T-helper 2 cell treated with Interferon-gamma antibody and Interleukin-4, amounts not matched to agents 5 μg/mL and 100 μg/mL, for 36 hours (primary cell): Measurements from ENCODE around the gene FOCAD.

Experiments used
- DNase-seq: peaks from one replicate; pipeline ENCODE4 v3.0.0; 2021; ENCODE audit warnings: low spot score
- H3K27ac Mint-ChIP-seq: one replicate; pipeline ENCODE4 v1.8.0; 2021; ENCODE audit warnings: mild to moderate bottlenecking, mixed read lengths
- H3K27me3 Mint-ChIP-seq: one replicate; pipeline ENCODE4 v1.8.0; 2021; ENCODE audit warnings: low read depth, mixed read lengths
- H3K36me3 Mint-ChIP-seq: one replicate; pipeline ENCODE4 v1.8.0; 2021; ENCODE audit warnings: low read depth, mixed read lengths
- H3K4me1 Mint-ChIP-seq: one replicate; pipeline ENCODE4 v1.8.0; 2021; ENCODE audit warnings: low read depth, mixed read lengths
- H3K4me3 Mint-ChIP-seq: one replicate; pipeline ENCODE4 v1.8.0; 2022; ENCODE audit warnings: mild to moderate bottlenecking, moderate library complexity, mixed read lengths
- H3K9me3 Mint-ChIP-seq: one replicate; pipeline ENCODE4 v1.8.0; 2021; ENCODE audit warnings: mixed read lengths

Gene FOCAD

DNA sequence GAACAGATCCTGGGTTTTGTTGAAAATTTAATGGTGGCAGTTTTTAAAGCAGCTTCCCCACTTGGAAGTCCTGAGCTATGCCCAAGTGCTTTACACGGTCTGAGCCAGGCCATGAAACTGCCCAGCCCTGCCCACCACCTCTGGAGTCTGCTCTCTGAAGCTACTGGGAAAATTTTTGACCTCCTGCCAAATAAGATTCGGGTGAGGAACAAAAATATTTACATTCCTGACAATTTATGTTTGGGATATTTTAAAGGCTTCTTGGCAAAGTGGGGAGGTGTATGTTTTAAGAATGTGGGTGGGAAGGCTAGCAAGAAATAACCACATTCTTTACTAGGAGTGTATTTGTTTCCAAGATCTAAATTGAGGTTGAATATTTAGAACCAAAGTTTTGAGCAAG, 297.4 kb downstream of the FOCAD start:
- Mint-ChIP-seq H3K27ac (no peak overlapping the region), H3K36me3 (peaks cover 22% of the 10 kb centered on the region), H3K27me3 (no peaks in the 10 kb centered on the region), H3K9me3 (no peaks in the 10 kb centered on the region), H3K4me3 (no peak overlapping the region), H3K4me1 (no peaks in the 10 kb centered on the region)
- no peak for DNase-seq

DNA sequence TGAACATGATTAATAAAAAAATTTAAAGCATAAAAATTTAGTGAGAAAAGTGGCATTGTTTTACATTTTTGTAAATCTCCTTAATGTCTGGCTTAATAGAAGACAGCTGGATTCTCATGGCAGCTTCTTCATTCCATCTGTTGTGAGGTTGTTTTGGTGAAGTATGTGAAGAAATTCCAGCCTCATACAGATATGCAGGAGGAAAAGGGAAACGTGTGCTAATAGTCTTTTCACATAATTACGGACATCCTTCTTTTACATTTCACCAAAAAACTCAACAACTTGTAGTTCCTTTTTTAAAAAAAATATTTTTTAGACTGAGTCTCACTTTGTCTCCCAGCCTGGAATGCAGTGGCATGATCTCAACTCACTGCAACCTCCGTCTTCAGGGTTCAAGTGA, 300.4 kb downstream of the FOCAD start:
- H3K36me3 Mint-ChIP-seq: peaks cover 14% of the 10 kb centered on the region

DNA sequence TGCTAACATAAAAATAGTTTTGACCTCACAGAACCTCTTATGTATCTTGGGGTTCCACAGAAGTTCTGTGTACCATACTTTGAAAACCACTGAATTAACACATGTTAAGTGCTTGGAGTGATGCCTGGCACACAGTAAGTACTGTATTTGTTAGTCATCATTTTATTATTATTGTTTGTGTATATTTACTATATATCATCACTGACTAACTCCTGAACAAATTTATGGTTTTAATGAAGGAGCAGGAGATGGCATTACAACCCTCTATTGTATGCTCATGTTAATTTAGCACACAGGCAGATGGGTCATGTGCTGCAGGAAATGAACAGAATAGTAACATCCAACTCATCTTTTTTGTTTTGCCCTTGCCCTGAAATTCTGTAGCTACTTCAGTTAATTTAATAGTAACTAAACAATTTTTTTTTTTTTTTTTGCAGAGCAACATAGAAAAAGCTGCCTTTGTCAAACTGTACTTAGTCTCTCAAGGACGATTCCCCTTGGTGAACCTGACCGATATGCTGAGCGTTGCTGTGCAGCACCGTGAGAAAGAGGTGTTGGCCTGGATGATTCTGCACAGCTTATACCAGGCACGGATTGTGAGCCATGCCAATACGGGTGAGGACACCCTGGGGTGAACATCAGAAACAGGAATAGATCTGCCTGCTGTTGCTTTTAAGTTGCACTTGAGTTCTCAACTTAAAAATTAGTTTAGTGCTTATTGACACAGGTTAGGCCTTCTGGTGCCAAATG, 302.0 kb downstream of the FOCAD start:
- H3K36me3 Mint-ChIP-seq: peaks cover 24% of the 10 kb centered on the region
- H3K4me1 Mint-ChIP-seq: no peaks in the 10 kb centered on the region
- no peak for DNase-seq
- H3K9me3 Mint-ChIP-seq: no peaks in the 10 kb centered on the region
- no peaks in the 10 kb centered on the region for H3K27me3 Mint-ChIP-seq
- no peak overlapping the region for H3K4me3 Mint-ChIP-seq
- H3K27ac Mint-ChIP-seq: no peak overlapping the region

More for the DNA sequence above, 300.4 kb downstream of the FOCAD start:
- H3K27ac Mint-ChIP-seq: no peak overlapping the region
- DNase-seq: no peak
- no peaks in the 10 kb centered on the region for H3K4me1 Mint-ChIP-seq
- H3K4me3 Mint-ChIP-seq: no peak overlapping the region
- H3K27me3 Mint-ChIP-seq: no peaks in the 10 kb centered on the region
- no peaks in the 10 kb centered on the region for H3K9me3 Mint-ChIP-seq

DNA sequence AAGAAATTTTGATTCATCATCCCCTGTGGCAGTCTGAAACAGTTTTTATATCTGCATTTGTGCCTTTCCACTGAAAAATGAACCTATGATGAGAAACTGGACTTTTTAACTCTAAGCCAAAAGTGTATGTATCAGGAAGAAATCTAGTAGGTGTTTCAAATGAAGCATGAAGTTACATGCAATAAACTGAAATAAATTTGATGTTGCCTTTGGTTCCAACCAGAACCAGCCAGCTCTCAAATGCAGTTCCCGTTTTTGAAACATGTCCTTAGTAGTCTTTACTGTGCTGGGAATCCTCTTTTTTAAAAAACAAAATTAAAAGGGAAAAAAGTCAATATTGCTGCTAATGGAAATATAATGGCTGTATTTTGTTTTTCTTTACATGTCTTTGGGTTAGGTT, 303.5 kb downstream of the FOCAD start:
- H3K9me3 Mint-ChIP-seq: no peaks in the 10 kb centered on the region
- no peak overlapping the region for H3K27ac Mint-ChIP-seq
- H3K4me3 Mint-ChIP-seq: no peak overlapping the region
- H3K36me3 Mint-ChIP-seq: peaks cover 20% of the 10 kb centered on the region
- no peaks in the 10 kb centered on the region for H3K4me1 Mint-ChIP-seq
- DNase-seq: no peak
- no peaks in the 10 kb centered on the region for H3K27me3 Mint-ChIP-seq

DNA sequence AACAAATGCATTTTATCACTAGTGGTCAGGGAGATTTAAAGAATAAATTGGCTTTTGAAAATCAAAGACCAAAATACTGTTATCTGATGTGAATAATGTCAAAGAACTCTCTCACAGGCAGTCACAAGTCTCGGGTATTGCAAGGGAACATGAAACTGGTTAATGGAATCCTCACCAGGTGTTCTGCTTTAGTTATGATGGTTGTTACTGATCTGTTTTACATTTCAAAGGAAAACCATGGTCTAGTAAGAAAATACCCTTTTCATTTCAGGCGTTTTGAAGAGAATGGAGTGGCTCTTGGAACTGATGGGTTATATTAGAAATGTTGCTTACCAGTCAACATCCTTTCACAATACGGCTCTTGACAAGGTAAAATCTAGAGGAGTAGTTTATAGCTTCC, 304.0 kb downstream of the FOCAD start:
- Mint-ChIP-seq H3K36me3 (peaks cover 16% of the 10 kb centered on the region), H3K4me1 (no peaks in the 10 kb centered on the region), H3K9me3 (no peaks in the 10 kb centered on the region), H3K4me3 (no peak overlapping the region), H3K27me3 (no peaks in the 10 kb centered on the region), H3K27ac (no peak overlapping the region)
- DNase-seq: no peak

DNA sequence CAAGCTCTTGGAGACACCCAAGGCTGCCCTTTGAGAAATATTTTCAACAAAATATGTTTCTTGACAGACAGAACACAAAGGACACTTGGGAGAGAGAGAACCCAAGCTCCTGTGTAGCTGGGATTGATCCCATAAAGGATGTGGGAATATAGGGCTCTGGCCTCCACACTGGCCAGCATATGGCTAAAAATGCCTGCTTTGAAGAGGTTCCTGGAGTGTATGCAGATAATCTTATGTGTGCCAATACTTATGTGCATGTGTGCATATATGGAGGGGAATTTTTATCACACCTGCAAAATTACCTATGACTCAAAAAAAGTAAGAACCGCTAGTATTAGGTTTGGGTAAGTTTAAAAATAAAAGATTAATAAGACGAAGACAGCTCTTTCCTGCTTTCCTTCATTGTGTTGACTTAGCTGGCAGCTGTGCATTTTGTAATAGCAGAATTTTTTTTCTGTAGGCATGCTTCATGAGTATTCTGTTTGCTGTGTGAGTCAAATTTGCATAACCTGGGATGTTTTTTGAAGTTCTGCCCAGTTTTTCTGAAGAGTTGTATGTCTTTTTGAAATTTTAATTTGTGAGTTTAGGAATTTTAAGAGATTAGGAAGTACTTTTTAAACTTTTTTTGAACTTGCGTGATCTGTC, 304.7 kb downstream of the FOCAD start:
- Mint-ChIP-seq H3K4me3 (no peak overlapping the region), H3K36me3 (peaks cover 20% of the 10 kb centered on the region), H3K4me1 (no peaks in the 10 kb centered on the region), H3K27me3 (no peaks in the 10 kb centered on the region), H3K27ac (no peak overlapping the region), H3K9me3 (no peaks in the 10 kb centered on the region)
- DNase-seq: no peak

DNA sequence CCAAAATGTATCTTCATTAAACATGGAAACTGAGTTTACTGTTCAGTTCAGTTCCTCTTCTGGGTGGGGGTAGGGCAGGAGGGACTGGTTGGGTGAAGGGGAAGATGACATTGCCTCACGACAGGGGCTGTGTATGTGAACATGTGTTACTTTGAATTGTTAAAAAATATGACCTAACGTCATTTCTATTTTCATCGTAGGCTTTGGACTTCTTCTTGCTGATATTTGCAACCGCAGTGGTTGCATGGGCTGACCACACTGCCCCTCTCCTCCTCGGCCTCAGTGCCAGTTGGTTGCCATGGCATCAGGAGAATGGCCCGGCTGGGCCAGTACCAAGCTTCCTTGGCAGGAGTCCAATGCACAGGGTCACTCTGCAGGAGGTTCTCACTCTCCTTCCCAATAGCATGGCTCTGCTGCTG, 305.9 kb downstream of the FOCAD start:
- Mint-ChIP-seq H3K27ac (no peak overlapping the region), H3K4me3 (no peak overlapping the region), H3K36me3 (peaks cover 28% of the 10 kb centered on the region), H3K4me1 (no peaks in the 10 kb centered on the region), H3K9me3 (no peaks in the 10 kb centered on the region), H3K27me3 (no peaks in the 10 kb centered on the region)
- DNase-seq: no peak

DNA sequence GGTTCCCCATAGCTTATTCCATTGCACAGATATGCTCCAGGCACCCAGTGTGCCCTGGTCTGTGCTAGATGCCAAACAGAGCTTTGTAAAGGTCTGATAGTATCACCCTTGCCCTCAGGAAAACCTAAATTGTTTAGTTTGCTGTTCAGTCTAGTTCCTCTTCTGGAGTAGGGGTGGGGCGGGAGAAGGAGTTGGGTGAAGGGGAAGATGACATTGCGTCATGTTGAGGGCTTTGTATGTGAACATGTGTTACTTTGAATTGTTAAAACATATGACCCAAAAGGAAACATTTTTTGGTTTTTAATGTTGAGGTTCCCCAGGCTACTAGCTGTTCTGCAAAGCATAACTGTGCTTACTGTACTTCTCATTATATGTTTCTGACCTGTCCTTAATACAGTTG, 306.8 kb downstream of the FOCAD start:
- H3K4me1 Mint-ChIP-seq: no peaks in the 10 kb centered on the region
- H3K27me3 Mint-ChIP-seq: no peaks in the 10 kb centered on the region
- no peaks in the 10 kb centered on the region for H3K9me3 Mint-ChIP-seq
- H3K4me3 Mint-ChIP-seq: no peak overlapping the region
- no peak for DNase-seq
- H3K27ac Mint-ChIP-seq: no peak overlapping the region
- H3K36me3 Mint-ChIP-seq: peaks cover 34% of the 10 kb centered on the region

DNA sequence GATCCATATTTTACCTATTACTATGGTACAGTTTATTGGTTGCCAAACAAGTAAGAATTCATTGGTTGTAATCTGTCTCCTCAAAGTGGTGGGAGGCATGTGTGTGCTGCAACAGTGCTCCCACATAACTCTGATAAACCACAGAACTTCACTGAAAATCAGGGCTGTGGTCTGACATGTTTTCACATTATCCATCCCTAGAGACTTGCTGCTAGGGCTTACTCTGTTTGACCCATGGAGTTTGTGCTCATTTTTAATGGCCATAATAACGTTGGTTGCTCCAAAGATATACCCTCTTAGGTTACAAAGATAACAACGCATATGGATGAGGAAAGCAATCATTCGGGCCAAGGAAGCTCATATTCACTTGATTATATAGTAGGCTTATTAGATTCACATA, 310.4 kb downstream of the FOCAD start:
- H3K27ac Mint-ChIP-seq: no peak overlapping the region
- H3K4me1 Mint-ChIP-seq: peaks cover 12% of the 10 kb centered on the region
- peaks cover 51% of the 10 kb centered on the region for H3K36me3 Mint-ChIP-seq
- no peaks in the 10 kb centered on the region for H3K27me3 Mint-ChIP-seq
- no peaks in the 10 kb centered on the region for H3K9me3 Mint-ChIP-seq
- no peak for DNase-seq
- no peak overlapping the region for H3K4me3 Mint-ChIP-seq

DNA sequence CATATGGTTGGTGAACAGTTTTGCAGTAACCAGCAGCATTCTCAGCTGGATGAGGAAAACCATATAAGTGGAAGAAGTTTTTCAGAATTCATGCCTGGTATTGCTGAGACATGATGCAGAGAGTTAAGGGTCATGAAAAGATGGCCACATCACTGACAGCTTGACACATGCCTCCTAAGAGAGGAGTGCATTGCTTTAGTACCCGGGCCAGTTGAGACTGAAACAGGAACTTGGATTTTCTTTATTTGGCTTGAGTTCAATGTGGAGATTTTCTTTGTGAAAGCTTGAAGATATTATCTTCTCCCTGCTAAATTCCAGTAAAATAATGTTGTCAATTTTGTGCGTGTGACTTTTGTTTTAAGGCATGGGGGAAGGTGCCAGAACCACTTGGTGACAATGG, 311.6 kb downstream of the FOCAD start:
- no peak for DNase-seq
- Mint-ChIP-seq H3K27ac (no peak overlapping the region), H3K4me1 (peaks cover 12% of the 10 kb centered on the region), H3K27me3 (no peaks in the 10 kb centered on the region), H3K36me3 (peaks cover 53% of the 10 kb centered on the region), H3K4me3 (no peak overlapping the region), H3K9me3 (no peaks in the 10 kb centered on the region)

DNA sequence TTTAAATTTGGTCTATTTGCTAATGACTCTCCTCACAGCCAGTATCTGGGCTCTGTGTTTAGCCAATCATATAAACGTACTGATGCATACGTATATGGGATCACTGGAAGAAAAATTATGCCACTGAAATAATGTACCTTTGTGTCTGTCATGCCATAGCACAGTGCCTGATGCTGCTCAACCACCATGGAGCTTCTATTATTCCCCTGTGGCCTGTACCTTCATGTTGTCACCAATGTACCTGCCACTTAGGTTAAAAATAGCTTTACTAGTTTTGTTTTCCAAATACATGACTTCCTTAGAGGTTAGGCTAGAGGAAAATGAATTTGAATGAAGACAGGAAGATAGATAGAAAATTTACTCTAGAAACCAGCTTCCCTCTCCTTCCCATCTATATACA, 312.8 kb downstream of the FOCAD start:
- Mint-ChIP-seq H3K27me3 (no peaks in the 10 kb centered on the region), H3K36me3 (peaks cover 59% of the 10 kb centered on the region), H3K27ac (no peak overlapping the region), H3K4me1 (peaks cover 20% of the 10 kb centered on the region), H3K9me3 (peaks cover 10% of the 10 kb centered on the region), H3K4me3 (no peak overlapping the region)
- no peak for DNase-seq

DNA sequence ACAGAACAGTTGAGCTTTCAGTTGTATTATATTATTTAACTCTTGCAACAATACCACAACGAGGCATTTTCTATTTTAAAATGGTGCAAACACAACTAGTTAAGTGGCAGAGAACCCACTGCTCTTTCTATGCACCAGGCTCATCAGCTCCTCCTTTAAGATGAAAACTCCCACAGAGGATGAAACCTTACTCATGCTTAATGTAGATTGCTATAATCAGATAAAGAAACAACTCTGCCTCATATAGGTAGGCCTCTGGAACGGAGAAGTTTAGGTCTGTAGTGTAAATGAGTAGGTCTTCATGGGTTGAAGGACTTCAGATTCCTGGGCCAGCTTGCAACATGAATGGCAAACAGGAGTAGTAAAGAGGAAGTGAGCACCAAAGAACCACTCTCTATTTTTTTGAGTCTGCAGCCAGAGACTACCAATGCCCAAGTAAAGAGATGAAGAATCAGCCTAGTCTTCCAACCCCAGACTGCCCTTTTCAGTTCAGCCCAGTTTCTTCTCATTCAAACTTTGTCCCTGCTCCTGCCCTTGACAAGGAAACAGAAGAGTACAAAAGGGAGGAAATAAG, 313.5 kb downstream of the FOCAD start:
- H3K9me3 Mint-ChIP-seq: peaks cover 11% of the 10 kb centered on the region
- H3K27ac Mint-ChIP-seq: peak overlapping the region; percentile 10
- H3K27me3 Mint-ChIP-seq: no peaks in the 10 kb centered on the region
- no peak overlapping the region for H3K4me3 Mint-ChIP-seq
- DNase-seq: peak; percentile 4
- H3K36me3 Mint-ChIP-seq: peaks cover 63% of the 10 kb centered on the region
- H3K4me1 Mint-ChIP-seq: peaks cover 27% of the 10 kb centered on the region

DNA sequence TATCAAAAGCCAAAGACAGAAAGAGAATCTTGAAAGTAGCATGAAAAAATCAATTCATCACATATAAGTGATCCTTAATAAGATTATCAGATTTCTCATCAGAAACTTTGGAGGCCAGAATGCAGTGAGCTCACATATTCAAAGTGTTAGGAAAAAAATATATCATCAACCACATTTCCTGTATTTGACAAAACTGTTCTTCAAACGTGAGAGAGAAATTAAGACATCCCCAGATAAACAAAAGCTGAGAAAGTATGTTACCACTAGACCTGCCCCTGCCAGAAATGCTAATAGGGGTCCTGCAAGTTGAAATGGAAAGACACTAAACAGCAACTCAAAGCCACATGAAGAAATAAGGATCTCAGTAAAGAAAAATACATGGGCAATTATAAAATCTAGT, 317.5 kb downstream of the FOCAD start:
- H3K4me1 Mint-ChIP-seq: peaks cover 27% of the 10 kb centered on the region
- no peak for DNase-seq
- H3K4me3 Mint-ChIP-seq: no peak overlapping the region
- peaks cover 64% of the 10 kb centered on the region for H3K36me3 Mint-ChIP-seq
- peak overlapping the region; percentile 10 for H3K27ac Mint-ChIP-seq
- peaks cover 11% of the 10 kb centered on the region for H3K9me3 Mint-ChIP-seq
- no peaks in the 10 kb centered on the region for H3K27me3 Mint-ChIP-seq

DNA sequence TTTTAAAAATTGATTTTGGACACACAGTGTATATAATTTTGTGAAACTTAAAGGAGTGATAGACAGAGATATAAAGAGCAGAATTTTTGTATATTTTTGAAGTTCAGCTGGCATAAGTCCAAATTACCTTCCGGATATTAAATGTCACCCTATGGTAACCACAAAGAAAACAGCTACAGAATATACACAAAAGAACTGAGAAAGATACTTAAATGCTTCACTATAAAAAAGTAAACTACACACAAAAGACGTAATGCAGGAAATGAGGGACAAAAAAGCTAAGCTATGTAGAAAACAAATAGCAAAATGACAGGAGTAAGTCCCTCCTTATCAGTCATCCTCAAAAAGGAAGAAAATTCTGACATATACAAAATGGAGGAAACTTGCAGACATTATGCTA, 318.0 kb downstream of the FOCAD start:
- Mint-ChIP-seq H3K27me3 (no peaks in the 10 kb centered on the region), H3K9me3 (peaks cover 11% of the 10 kb centered on the region), H3K4me1 (peaks cover 22% of the 10 kb centered on the region), H3K4me3 (no peak overlapping the region), H3K27ac (peak overlapping the region; percentile 10), H3K36me3 (peaks cover 65% of the 10 kb centered on the region)
- DNase-seq: no peak
